Stimulated activated CD8-positive, alpha-beta memory T cell treated with anti-CD3 and anti-CD28 coated beads, Interleukin-15, amount 100 ng/mL, for 24 hours (primary cell): ENCODE data around the gene MDGA2.
"Not testable (repeated sequence)": the region's sequence is repeated elsewhere in the genome, so short reads cannot be mapped to it uniquely, and the experiment has no call there.

ENCODE experiments used
- DNase-seq: peaks from one replicate; pipeline ENCODE4 v3.0.0-alpha.2; 2020; ENCODE audit warnings: low read depth

MDGA2 gene

DNA sequence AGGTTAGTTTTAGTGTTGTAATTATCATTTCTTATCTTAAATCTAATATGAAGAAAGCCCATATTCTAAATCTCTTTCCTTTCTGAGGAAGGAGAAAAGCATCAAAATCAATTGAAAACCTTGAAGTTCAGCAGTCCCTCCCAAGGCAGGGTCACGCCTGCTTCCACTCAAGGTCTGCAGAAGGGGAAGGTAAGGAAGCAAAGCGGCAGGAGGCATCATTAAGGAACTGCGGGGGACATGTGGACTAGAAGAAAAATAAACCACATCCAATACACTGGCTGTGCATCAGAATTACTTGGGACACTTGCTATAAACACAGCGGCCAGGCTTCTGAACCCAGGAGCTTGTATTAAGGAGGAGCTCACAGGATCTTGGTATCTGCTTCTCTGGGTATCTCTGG lies 759.9 kb downstream of the MDGA2 start:
- DNase-seq = not testable (repeated sequence)

DNA sequence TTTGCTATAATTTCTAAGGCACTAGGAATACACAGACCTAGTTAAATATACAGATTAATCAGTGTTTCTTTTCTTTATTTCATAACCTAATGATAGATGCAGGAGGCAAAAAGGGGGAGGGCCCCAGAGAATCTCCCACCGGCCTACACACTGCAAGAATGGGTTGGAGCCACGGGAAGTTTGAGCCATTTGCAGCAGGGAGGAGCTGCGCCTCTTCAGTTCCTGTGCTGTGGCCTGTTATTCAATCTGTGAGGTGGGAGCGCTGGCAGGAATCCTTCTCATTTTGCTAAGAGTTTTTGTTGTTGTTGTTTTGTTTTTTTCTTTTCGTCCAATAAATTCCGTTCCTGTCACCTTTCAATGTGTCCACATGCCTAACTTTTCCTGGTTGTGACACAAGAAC lies 772.6 kb downstream of the MDGA2 start:
- no peak for DNase-seq

DNA sequence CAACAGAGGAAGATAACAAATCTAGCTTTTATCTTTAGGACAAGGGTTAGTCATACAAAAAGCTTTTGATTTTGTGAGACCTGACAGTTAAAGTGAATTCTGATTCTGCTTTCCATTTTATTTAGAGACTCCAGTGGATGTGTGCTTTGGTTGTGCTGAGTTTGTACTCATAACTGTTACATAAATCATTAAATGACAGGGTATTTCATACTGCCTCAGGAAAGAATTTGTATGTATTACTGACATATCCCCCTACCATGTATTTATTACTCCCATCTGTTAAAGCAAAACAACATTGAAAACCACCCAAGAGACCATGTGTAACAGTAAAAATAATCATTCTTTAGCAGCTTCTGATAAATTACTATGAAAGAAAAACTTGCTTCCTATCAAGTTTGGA lies 780.9 kb downstream of the MDGA2 start:
- no peak for DNase-seq

DNA sequence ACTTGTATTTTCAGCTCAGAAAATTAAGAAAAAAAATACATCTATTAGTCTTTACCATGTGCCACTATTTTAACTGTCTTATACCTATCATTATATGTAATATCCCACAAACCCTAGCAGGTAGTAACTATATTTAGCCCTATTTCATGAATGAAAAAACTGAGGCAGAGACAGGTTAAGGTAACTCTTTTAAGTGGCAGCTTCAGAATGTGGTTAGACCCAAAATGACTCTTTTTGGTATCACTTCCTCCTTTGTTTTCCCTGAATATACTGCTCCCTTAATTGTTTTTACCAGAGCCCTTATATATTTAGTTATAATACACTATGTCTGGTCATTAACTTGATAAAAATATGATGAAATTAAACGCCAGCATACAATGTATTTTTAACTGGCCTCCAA lies 788.3 kb downstream of the MDGA2 start:
- DNase-seq = no peak

DNA sequence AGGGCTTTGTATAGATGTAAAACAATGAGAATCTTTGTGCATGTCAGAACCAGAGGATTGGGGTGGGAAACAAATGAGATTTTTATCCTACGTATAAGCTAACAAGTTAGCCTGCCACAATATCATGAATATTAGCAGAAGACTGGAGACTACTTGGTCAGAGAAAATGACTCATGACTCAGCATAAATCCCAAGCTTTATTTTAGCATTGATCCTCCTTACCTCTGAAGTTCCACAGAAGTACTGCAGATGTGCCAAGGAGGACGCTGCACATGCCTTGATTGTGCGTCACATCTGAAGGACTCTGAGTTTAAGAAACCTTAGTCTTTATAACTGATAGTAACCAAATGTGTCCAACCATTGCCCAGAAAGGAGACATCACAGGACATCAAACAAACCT lies 789.8 kb downstream of the MDGA2 start:
- DNase-seq = no peak

DNA sequence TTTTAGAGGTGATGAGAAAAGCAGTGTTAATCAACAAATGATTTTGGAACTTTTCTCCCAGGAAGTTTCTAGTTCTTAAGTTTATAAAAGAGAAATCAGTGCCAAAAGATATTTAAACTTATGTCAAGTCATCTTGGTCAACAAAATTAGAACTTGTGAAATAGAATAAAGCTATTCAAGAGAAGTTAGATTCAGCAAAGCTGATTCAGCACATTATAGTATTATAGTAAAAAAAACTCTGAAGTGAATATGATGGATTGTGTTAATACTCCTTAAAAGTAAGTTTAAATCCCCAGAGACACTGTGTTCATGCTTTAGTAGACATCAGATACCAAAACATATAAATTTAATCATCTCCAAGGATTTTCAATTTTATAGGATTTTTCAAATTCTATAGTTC lies 813.7 kb downstream of the MDGA2 start:
- no peak for DNase-seq

DNA sequence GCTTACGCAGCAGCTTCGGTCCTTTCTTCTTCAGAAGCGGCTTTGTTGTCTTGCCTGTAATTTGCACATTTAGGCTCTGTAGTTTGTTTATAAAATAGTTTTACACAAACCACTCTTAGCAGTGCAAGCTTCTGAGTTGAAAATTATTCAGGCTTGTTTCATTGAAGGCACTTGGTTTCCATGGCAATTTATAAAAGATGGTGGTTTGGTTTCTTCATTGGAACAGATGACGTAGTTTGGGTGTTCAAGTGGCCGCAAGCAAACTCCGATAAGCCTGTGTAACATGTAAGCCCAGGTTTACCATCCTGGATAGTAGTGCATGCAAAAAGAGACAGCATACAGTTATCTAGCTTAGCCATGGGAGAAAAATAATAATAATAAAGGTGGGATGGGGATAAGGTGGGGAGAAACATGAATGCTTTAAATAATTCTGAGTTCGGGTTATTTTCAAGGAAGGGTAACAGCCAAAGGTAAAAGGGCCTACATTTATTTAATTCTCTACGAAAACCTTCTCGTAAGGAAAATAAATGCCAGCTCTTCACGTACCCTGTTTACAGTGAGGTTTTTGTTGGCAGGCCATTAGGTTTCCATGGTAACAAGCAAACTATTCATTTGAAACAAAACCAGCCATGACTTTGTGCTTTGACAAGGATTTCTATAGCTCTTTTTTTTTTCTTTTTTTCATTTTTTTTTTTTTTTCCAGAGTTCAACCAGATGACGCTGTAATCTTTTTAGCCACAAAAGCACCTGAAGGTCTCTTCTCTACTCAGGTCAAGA lies 834.3 kb downstream of the MDGA2 start:
- DNase-seq = no peak

DNA sequence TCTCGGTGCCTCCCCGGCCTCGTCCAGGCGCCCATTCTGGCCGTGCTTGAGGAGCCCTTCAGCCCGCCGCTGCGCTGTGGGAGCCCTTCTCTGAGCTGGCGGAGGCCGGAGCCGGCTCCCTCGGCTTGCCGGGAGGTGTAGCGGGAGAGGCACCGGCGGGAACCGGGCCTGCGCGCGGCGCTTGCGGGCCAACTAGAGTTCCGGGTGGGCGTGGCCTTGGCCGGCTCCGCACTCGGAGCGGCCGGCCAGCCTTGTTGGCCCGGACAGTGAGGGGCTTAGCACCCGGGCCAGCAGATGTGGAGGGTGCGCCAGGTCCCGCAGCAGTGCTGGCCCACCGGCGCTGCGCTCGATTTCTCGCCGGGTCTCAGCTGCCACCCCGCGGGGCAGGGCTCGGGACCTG lies 855.1 kb downstream of the MDGA2 start:
- no peak for DNase-seq

DNA sequence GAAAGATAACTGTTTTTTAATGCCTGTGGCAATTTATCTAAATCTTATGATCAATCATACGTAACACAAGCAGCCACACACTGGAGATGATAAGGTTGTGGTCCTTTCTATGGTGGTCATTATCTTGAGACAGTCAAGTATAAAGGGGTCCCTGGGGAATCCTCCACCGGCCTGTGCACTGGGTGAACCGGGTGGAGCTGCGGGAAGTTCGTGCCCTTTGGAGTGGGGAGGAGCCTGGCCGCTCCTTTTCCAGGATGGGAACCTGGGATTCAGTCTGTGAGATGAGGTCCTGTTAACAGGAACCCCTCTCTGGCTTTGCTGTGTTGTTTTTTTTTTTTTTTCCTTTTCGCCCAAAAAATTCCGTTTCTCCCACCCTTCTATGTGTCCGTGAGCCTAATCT lies 856.3 kb downstream of the MDGA2 start:
- no peak for DNase-seq

DNA sequence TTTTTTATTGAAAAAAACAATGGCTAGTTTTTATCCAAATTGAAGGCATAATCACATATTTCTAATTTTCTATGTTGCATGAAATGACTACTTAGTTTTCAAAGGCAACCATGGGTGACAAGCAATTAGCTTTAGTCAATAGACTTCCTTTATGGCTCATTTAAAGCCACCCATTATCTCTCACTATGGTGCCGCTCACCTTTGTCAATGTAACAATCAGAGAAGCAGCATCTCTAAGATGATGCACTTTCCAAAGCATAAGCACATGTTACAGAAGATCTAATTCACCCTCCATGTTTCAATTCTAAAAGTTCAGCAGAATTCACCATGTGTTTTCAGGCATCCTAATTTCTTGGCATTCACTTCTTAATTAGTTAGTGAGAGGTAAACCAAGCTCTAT lies 857.3 kb downstream of the MDGA2 start:
- no peak for DNase-seq

DNA sequence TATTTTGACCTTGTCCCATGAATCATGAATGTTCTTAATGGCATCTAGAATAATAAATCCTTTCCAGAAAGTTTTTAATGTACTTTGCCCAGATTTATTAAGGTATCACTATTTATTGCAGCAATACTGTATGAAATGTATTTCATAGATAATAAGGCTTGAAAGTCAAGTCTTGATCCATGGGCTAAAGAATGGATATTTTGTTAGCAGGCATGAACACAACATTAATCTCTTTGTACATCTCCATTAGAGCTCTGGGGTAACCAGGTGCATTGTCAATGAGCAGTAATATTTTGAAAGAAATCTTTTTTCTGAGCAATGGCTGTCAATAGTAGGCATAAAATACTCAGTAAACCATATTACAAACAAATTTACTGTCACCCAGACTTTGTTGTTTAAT lies 882.3 kb downstream of the MDGA2 start:
- no peak for DNase-seq
